Measurements from ENCODE around the gene ARL15.

The ARL15 gene

GRCh38 chr5:53882006-53882675 is 428.2 kb downstream of the ARL15 start:
- Histone ChIP-seq H3K27me3 (ENCODE audit: low read depth, low read length) (no peaks in the 10 kb centered on the region), H3K9me3 (ENCODE audit: insufficient read depth, low read length) (no peaks in the 10 kb centered on the region), H3K4me3 (ENCODE audit: low read length) (no peak overlapping the region), H4K20me1 (ENCODE audit: insufficient read depth, low read length) (no peaks in the 10 kb centered on the region), H3K4me1 (ENCODE audit: low read length) (peaks cover 4% of the 10 kb centered on the region; the same call in 1 of the 2 replicates), H3K9ac (ENCODE audit: low read length) (no peak overlapping the region), H3K4me2 (ENCODE audit: low read length) (no peak overlapping the region), H3K27ac (ENCODE audit: low read length) (no peak overlapping the region), H3K79me2 (ENCODE audit: low read length) (no peaks in the 10 kb centered on the region), H3K36me3 (replicated peaks; ENCODE audit: low read depth, low read length) (no peaks in the 10 kb centered on the region), H2AFZ (ENCODE audit: low read depth, low read length) (no peak overlapping the region)
- TF ChIP-seq CTCF (IDR thresholded peaks at IDR 0.05; ENCODE audit: low read depth, low read length) = no peak
- TF ChIP-seq EZH2phosphoT487 (IDR thresholded peaks at IDR 0.05; ENCODE audit: low read depth) = no peak

GRCh38 chr5:53879708-53880323 is 430.6 kb downstream of the ARL15 start:
- Histone ChIP-seq H3K4me2 (ENCODE audit: low read length) (no peak overlapping the region), H3K27ac (ENCODE audit: low read length) (no peak overlapping the region), H3K27me3 (ENCODE audit: low read depth, low read length) (no peaks in the 10 kb centered on the region), H4K20me1 (ENCODE audit: insufficient read depth, low read length) (no peaks in the 10 kb centered on the region), H3K79me2 (ENCODE audit: low read length) (no peaks in the 10 kb centered on the region), H3K36me3 (replicated peaks; ENCODE audit: low read depth, low read length) (no peaks in the 10 kb centered on the region), H3K9ac (ENCODE audit: low read length) (no peak overlapping the region), H3K9me3 (ENCODE audit: insufficient read depth, low read length) (no peaks in the 10 kb centered on the region), H3K4me1 (ENCODE audit: low read length) (peaks cover 4% of the 10 kb centered on the region; the same call in 1 of the 2 replicates), H3K4me3 (ENCODE audit: low read length) (no peak overlapping the region), H2AFZ (ENCODE audit: low read depth, low read length) (no peak overlapping the region)
- TF ChIP-seq CTCF (IDR thresholded peaks at IDR 0.05; ENCODE audit: low read depth, low read length) (no peak), EZH2phosphoT487 (IDR thresholded peaks at IDR 0.05; ENCODE audit: low read depth) (no peak)

GRCh38 chr5:53878015-53878414 is 432.4 kb downstream of the ARL15 start:
- no peaks in the 10 kb centered on the region for H3K9me3 ChIP-seq (ENCODE audit: insufficient read depth, low read length)
- no peak overlapping the region for H3K4me3 ChIP-seq (ENCODE audit: low read length)
- H4K20me1 ChIP-seq (ENCODE audit: insufficient read depth, low read length) = no peaks in the 10 kb centered on the region
- no peaks in the 10 kb centered on the region for H3K27me3 ChIP-seq (ENCODE audit: low read depth, low read length)
- H3K4me1 ChIP-seq (ENCODE audit: low read length) = peaks cover 4% of the 10 kb centered on the region; the same call in 1 of the 2 replicates
- no peak overlapping the region for H3K4me2 ChIP-seq (ENCODE audit: low read length)
- no peaks in the 10 kb centered on the region for H3K79me2 ChIP-seq (ENCODE audit: low read length)
- H3K36me3 ChIP-seq (replicated peaks; ENCODE audit: low read depth, low read length) = no peaks in the 10 kb centered on the region
- no peak overlapping the region for H2AFZ ChIP-seq (ENCODE audit: low read depth, low read length)
- H3K27ac ChIP-seq (ENCODE audit: low read length) = no peak overlapping the region
- no peak overlapping the region for H3K9ac ChIP-seq (ENCODE audit: low read length)
- TF ChIP-seq CTCF (IDR thresholded peaks at IDR 0.05; ENCODE audit: low read depth, low read length) = no peak
- no peak for TF ChIP-seq EZH2phosphoT487 (IDR thresholded peaks at IDR 0.05; ENCODE audit: low read depth)

GRCh38 chr5:53877243-53877642 is 433.1 kb downstream of the ARL15 start:
- no peak overlapping the region for H3K4me3 ChIP-seq (ENCODE audit: low read length)
- H2AFZ ChIP-seq (ENCODE audit: low read depth, low read length) = no peak overlapping the region
- H3K27me3 ChIP-seq (ENCODE audit: low read depth, low read length) = no peaks in the 10 kb centered on the region
- H3K9ac ChIP-seq (ENCODE audit: low read length) = no peak overlapping the region
- TF ChIP-seq EZH2phosphoT487 (IDR thresholded peaks at IDR 0.05; ENCODE audit: low read depth) (no peak), CTCF (IDR thresholded peaks at IDR 0.05; ENCODE audit: low read depth, low read length) (no peak)
- H3K9me3 ChIP-seq (ENCODE audit: insufficient read depth, low read length) = no peaks in the 10 kb centered on the region
- H3K79me2 ChIP-seq (ENCODE audit: low read length) = no peaks in the 10 kb centered on the region
- no peak overlapping the region for H3K4me2 ChIP-seq (ENCODE audit: low read length)
- H4K20me1 ChIP-seq (ENCODE audit: insufficient read depth, low read length) = no peaks in the 10 kb centered on the region
- peaks cover 4% of the 10 kb centered on the region; the same call in 1 of the 2 replicates for H3K4me1 ChIP-seq (ENCODE audit: low read length)
- no peaks in the 10 kb centered on the region for H3K36me3 ChIP-seq (replicated peaks; ENCODE audit: low read depth, low read length)
- no peak overlapping the region for H3K27ac ChIP-seq (ENCODE audit: low read length)

Measured in OCI-LY3 (cell line).